Measurements from ENCODE around the gene TARBP1. TPM values are rescaled to one million over a fixed set of nuclear protein-coding genes. Genes with fewer than 3 reads are reported as not detected.

Gene TARBP1
- total and polyA plus RNA-seq, 2 of the 8 experiments (the other 6 are each of a cell fraction or from before 2014, with no cell fraction given) = 21.9 to 32.3 TPM

DNA sequence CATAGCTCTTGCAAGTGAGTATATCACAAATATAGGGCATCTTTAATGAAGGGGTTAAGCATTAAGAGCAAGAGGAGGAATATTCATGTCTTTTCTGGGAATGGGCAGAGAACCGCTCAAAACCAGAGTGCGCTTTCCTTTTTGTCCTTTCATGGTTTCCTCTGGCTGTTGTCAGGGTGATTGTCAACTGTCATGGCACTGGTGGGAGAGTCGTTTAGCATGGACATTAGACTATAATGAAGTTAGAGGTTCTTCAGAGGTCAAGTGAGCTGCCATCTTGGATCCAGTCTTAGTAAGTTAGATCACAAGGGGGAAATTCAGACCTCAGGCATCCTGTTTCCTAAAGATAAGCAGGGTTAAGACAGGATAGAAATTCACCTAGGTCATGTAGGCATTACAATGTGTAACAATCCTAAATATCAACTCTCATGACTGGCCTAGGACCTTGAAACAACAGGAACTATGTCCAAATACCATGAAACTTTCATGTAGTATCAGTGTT lies 117.8 kb downstream of the TARBP1 start:
- Histone ChIP-seq H3K4ac (replicated peaks; ENCODE audit: insufficient read length, low read depth, low read length) (no peak overlapping the region), H3K27me3 (replicated peaks in 1 of 4; ENCODE audit: control insufficient read depth in 3 of 4, extremely low read depth in 1 of 4, insufficient read depth in 3 of 4, low read length in 3 of 4) (no peaks in the 10 kb centered on the region), H3K9ac (replicated peaks in 1 of 4; ENCODE audit: extremely low read depth in 1 of 4, low read depth in 3 of 4, low read length in 3 of 4) (no peak overlapping the region), H3K56ac (replicated peaks; ENCODE audit: insufficient read length, low read depth, low read length) (no peak overlapping the region), H4K20me1 (replicated peaks in 1 of 2; ENCODE audit: control insufficient read depth in 1 of 2, insufficient read depth in 2 of 2, low read length in 2 of 2) (no peaks in the 10 kb centered on the region), H2BK120ac (replicated peaks; ENCODE audit: low read depth, low read length) (no peak overlapping the region), H4K8ac (ENCODE audit: extremely low read depth, insufficient read depth, low read length) (no peak overlapping the region), H3K27ac (ENCODE audit: low read depth, low read length) (no peak overlapping the region), H3K79me1 (ENCODE audit: low read depth, low read length) (no peaks in the 10 kb centered on the region), H3K4me3 (ENCODE audit: extremely low read depth in 1 of 4, insufficient read depth in 2 of 4, low read depth in 3 of 4, low read length in 4 of 4) (no peak overlapping the region), H2AFZ (ENCODE audit: low read length) (no peak overlapping the region; the same call in 1 of the 2 replicates), H3K23ac (ENCODE audit: insufficient read length) (no peak overlapping the region), H3K9me3 (ENCODE audit: insufficient read depth in 2 of 2, low read depth in 1 of 2, low read length in 1 of 2) (no peaks in the 10 kb centered on the region), H3K36me3 (ENCODE audit: control insufficient read depth in 2 of 4, insufficient read depth in 4 of 4, low read length in 3 of 4) (no peaks in the 10 kb centered on the region), H3K79me2 (ENCODE audit: control insufficient read depth in 1 of 2, insufficient read depth in 2 of 2, low read length in 2 of 2) (no peaks in the 10 kb centered on the region), H4K91ac (replicated peaks; ENCODE audit: insufficient read length, low read length) (no peak overlapping the region), H2BK5ac (ENCODE audit: low read depth, low read length) (no peak overlapping the region), H2BK15ac (ENCODE audit: low read length) (no peak overlapping the region), H2BK12ac (ENCODE audit: low read depth, low read length) (no peak overlapping the region), H2BK20ac (ENCODE audit: low read length) (no peak overlapping the region), H3K23me2 (ENCODE audit: low read depth, low read length) (no peaks in the 10 kb centered on the region), H3K4me2 (ENCODE audit: insufficient read depth in 1 of 2, low read depth in 2 of 2, low read length in 2 of 2) (no peak overlapping the region), H4K5ac (ENCODE audit: insufficient read length, low read depth, low read length) (no peak overlapping the region), H2AK5ac (ENCODE audit: low read depth, low read length) (no peak overlapping the region), H3K4me1 (replicated peaks in 1 of 4; ENCODE audit: control insufficient read depth in 3 of 4, insufficient read depth in 4 of 4, low read length in 3 of 4) (peaks cover 0 to 3% (median 0%) of the 10 kb centered on the region in 4 experiments; a peak in 1 of 7 replicates), H3K14ac (ENCODE audit: insufficient read length) (no peak overlapping the region), H3K18ac (ENCODE audit: extremely low read depth, low read length) (no peak overlapping the region)
- 95% methylated on average over 3 of the region's 3 CpGs; no CpG with 5 or more reads in 1 of the 2 experiments for WGBS, 2 experiments (ENCODE audit: extremely low coverage in 1 of 2, insufficient coverage in 1 of 2, insufficient read length in 1 of 2, insufficient replicate concordance in 2 of 2, low coverage in 1 of 2, low lambda C conversion rate in 2 of 2, missing lambda C conversion rate in 1 of 2)
- ChIA-PET CTCF (ENCODE audit: partially characterized antibody) (interaction anchor here (1.2 kb wide), 1 partner anchor 51 kb away, joined by 3 read pairs; no protein-coding TSS in a partner anchor), POLR2A (ENCODE audit: partially characterized antibody) (interaction anchor here (0.8 kb wide), 1 partner anchor 12 kb away, joined by 4 read pairs; the partner anchor contains the start of gene COA6)
- no peak for DNase-seq (ENCODE audit: low read depth in 1 of 2, low spot score in 2 of 2)
- no peak for FAIRE-seq
- TF ChIP-seq RAD21 (IDR thresholded peaks at IDR 0.05 in 1 of 2, conservative IDR thresholded peaks at IDR 0.05 in 1 of 2; ENCODE audit: low read depth in 2 of 2, low read length in 2 of 2) = no peak
- TF ChIP-seq RFX5 (IDR thresholded peaks at IDR 0.05; ENCODE audit: borderline replicate concordance, low read depth, low read length) = no peak
- TF ChIP-seq RXRA (IDR thresholded peaks at IDR 0.05; ENCODE audit: insufficient read depth, low read depth, low read length) = no peak
- TF ChIP-seq SAP30 (IDR thresholded peaks at IDR 0.05; ENCODE audit: insufficient read depth, insufficient replicate concordance, low read length) = no peak
- TF ChIP-seq, protein P1, sequence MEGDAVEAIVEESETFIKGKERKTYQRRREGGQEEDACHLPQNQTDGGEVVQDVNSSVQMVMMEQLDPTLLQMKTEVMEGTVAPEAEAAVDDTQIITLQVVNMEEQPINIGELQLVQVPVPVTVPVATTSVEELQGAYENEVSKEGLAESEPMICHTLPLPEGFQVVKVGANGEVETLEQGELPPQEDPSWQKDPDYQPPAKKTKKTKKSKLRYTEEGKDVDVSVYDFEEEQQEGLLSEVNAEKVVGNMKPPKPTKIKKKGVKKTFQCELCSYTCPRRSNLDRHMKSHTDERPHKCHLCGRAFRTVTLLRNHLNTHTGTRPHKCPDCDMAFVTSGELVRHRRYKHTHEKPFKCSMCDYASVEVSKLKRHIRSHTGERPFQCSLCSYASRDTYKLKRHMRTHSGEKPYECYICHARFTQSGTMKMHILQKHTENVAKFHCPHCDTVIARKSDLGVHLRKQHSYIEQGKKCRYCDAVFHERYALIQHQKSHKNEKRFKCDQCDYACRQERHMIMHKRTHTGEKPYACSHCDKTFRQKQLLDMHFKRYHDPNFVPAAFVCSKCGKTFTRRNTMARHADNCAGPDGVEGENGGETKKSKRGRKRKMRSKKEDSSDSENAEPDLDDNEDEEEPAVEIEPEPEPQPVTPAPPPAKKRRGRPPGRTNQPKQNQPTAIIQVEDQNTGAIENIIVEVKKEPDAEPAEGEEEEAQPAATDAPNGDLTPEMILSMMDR (IDR thresholded peaks at IDR 0.05; ENCODE audit: control extremely low read depth in 1 of 3, insufficient read depth in 1 of 3, low read depth in 1 of 3, low read length in 3 of 3) = no peak
- no peak for TF ChIP-seq GTF2F1 (IDR thresholded peaks at IDR 0.05; ENCODE audit: borderline replicate concordance, low read depth, low read length)
- TF ChIP-seq EP300 (IDR thresholded peaks at IDR 0.05; ENCODE audit: borderline replicate concordance in 1 of 2, low read depth in 2 of 2, low read length in 2 of 2) = no peak
- no peak for TF ChIP-seq CTBP2 (IDR thresholded peaks at IDR 0.05; ENCODE audit: borderline replicate concordance, insufficient read depth, insufficient read length, low read length)
- TF ChIP-seq SRF (IDR thresholded peaks at IDR 0.05; ENCODE audit: low read depth, low read length) = no peak
- no peak for TF ChIP-seq SP1 (IDR thresholded peaks at IDR 0.05; ENCODE audit: low read depth, low read length)
